HEK293 (cell line): ENCODE results near the gene G3BP2.

Source experiments
- CTCF ChIA-PET: fragments of 350-600 bp; formaldehyde crosslinking; extraction: SDS; loops from one replicate; lab custom pipeline; 2021; ENCODE audit warnings: antibody characterized with exemption; lab: Yijun Ruan, JAX
- POLR2A ChIA-PET: fragments of 300-600 bp; formaldehyde crosslinking; extraction: SDS; loops from one replicate; lab custom pipeline; 2020; ENCODE audit warnings: antibody characterized with exemption, inconsistent platforms; lab: Yijun Ruan, JAX
- H3K27ac ChIP-seq: fragments of 200-500 bp; sonication (Bioruptor generic); 2 replicates; pipeline ENCODE4 v1.5.1; 2014; ENCODE audit warnings: low read depth, low read length, control low read depth, inconsistent platforms; ENCODE audit errors: extremely low read depth
- H3K36me3 ChIP-seq, 2 experiments: fragments of 200-500 bp in 1 of 2; sonication (Bioruptor generic) in 1 of 2; 1 replicate in 1 of 2; 2 replicates in 1 of 2; pipeline ENCODE4 v1.5.1; 2014 to 2017; ENCODE audit warnings: inconsistent platforms in 2 of 2, low read length in 2 of 2; ENCODE audit not compliant: control insufficient read depth in 2 of 2, insufficient read depth in 1 of 2
- H3K4me1 ChIP-seq: fragments of 200-500 bp; sonication (Bioruptor generic); 2 replicates; pipeline ENCODE4 v1.5.1; 2014; ENCODE audit warnings: mild to moderate bottlenecking, low read length, inconsistent platforms; ENCODE audit not compliant: control insufficient read depth, insufficient read depth
- H3K4me3 ChIP-seq: 2 replicates; pipeline ENCODE4 v1.5.1; 2011; ENCODE audit warnings: low read depth, mild to moderate bottlenecking, control low read depth, low read length, moderate library complexity
- H3K9me3 ChIP-seq: fragments of 200-500 bp; sonication (Bioruptor generic); 2 replicates; pipeline ENCODE4 v1.5.1; 2014; ENCODE audit warnings: low read depth, low read length, inconsistent platforms; ENCODE audit not compliant: control insufficient read depth, insufficient read depth
- BCL6B ChIP-seq: fragments of 450-650 bp; formaldehyde crosslinking; IDR thresholded peaks from 2 replicates; pipeline ENCODE4 v1.5.1; 2017; ENCODE audit warnings: missing biosample characterization, missing genetic modification characterization
- EGR2 ChIP-seq: fragments of 450-650 bp; formaldehyde crosslinking; IDR thresholded peaks from 2 replicates; pipeline ENCODE4 v1.5.1; 2016; ENCODE audit warnings: low read depth, missing biosample characterization, missing genetic modification characterization
- GLIS1 ChIP-seq: fragments of 450-650 bp; formaldehyde crosslinking; IDR thresholded peaks from 2 replicates; pipeline ENCODE4 v1.5.1; 2016; ENCODE audit warnings: missing biosample characterization, missing genetic modification characterization
- KLF10 ChIP-seq: fragments of 450-650 bp; IDR thresholded peaks from 2 replicates; pipeline ENCODE4 v1.5.1; 2018; ENCODE audit warnings: missing biosample characterization, mild to moderate bottlenecking, missing genetic modification characterization
- KLF16 ChIP-seq: fragments of 450-650 bp; formaldehyde crosslinking; IDR thresholded peaks from 2 replicates; pipeline ENCODE4 v1.5.1; 2017; ENCODE audit warnings: missing biosample characterization, missing genetic modification characterization
- KLF8 ChIP-seq: fragments of 450-650 bp; formaldehyde crosslinking; IDR thresholded peaks from 2 replicates; pipeline ENCODE4 v1.5.1; 2016; ENCODE audit warnings: missing biosample characterization, missing genetic modification characterization
- OSR2 ChIP-seq: fragments of 450-650 bp; formaldehyde crosslinking; IDR thresholded peaks from 2 replicates; pipeline ENCODE4 v1.5.1; 2016; ENCODE audit warnings: missing biosample characterization, missing genetic modification characterization
- PATZ1 ChIP-seq: fragments of 450-650 bp; formaldehyde crosslinking; IDR thresholded peaks from 2 replicates; pipeline ENCODE4 v1.5.1; 2016; ENCODE audit warnings: missing biosample characterization, missing genetic modification characterization
- PBX3 ChIP-seq: sonication (generic); formaldehyde crosslinking; IDR thresholded peaks from 2 replicates; pipeline ENCODE4 v1.8.1; 2022; ENCODE audit warnings: mild to moderate bottlenecking, moderate library complexity, missing genetic modification reagents
- PRDM4 ChIP-seq: fragments of 450-650 bp; formaldehyde crosslinking; IDR thresholded peaks from 2 replicates; pipeline ENCODE4 v1.5.1; 2017; ENCODE audit warnings: missing biosample characterization, missing genetic modification characterization
- SP2 ChIP-seq: fragments of 450-650 bp; formaldehyde crosslinking; IDR thresholded peaks from 2 replicates; pipeline ENCODE4 v1.5.1; 2016; ENCODE audit warnings: missing biosample characterization, missing genetic modification characterization
- SP3 ChIP-seq: fragments of 450-650 bp; formaldehyde crosslinking; IDR thresholded peaks from 2 replicates; pipeline ENCODE4 v1.5.1; 2016; ENCODE audit warnings: missing biosample characterization, missing genetic modification characterization
- SP7 ChIP-seq: fragments of 450-650 bp; formaldehyde crosslinking; IDR thresholded peaks from 2 replicates; pipeline ENCODE4 v1.5.1; 2016; ENCODE audit warnings: missing biosample characterization, missing genetic modification characterization
- YY2 ChIP-seq: fragments of 450-650 bp; formaldehyde crosslinking; IDR thresholded peaks from 2 replicates; pipeline ENCODE4 v1.5.1; 2016; ENCODE audit warnings: missing biosample characterization, missing genetic modification characterization
- ZBTB21 ChIP-seq: fragments of 450-650 bp; formaldehyde crosslinking; IDR thresholded peaks from 2 replicates; pipeline ENCODE4 v1.5.1; 2017; ENCODE audit warnings: missing biosample characterization, missing genetic modification characterization
- ZBTB8A ChIP-seq: fragments of 450-650 bp; formaldehyde crosslinking; IDR thresholded peaks from 2 replicates; pipeline ENCODE4 v1.5.1; 2016; ENCODE audit warnings: missing biosample characterization, missing genetic modification characterization
- ZFP37 ChIP-seq: fragments of 450-650 bp; formaldehyde crosslinking; IDR thresholded peaks from 2 replicates; pipeline ENCODE4 v1.5.1; 2016; ENCODE audit warnings: missing biosample characterization, missing genetic modification characterization
- ZNF16 ChIP-seq: fragments of 450-650 bp; formaldehyde crosslinking; IDR thresholded peaks from 2 replicates; pipeline ENCODE4 v1.5.1; 2016; ENCODE audit warnings: low read depth, missing biosample characterization, missing genetic modification characterization
- ZNF175 ChIP-seq: fragments of 450-650 bp; formaldehyde crosslinking; IDR thresholded peaks from 2 replicates; pipeline ENCODE4 v1.5.1; 2016; ENCODE audit warnings: missing biosample characterization, missing genetic modification characterization
- ZNF2 ChIP-seq: fragments of 450-650 bp; formaldehyde crosslinking; IDR thresholded peaks from 2 replicates; pipeline ENCODE4 v1.5.1; 2016; ENCODE audit warnings: missing biosample characterization, missing genetic modification characterization
- ZNF335 ChIP-seq: fragments of 450-650 bp; formaldehyde crosslinking; conservative IDR thresholded peaks from 2 replicates; pipeline ENCODE4 v1.5.1; 2016; ENCODE audit warnings: missing biosample characterization, missing genetic modification characterization
- ZNF350 ChIP-seq: fragments of 450-650 bp; formaldehyde crosslinking; IDR thresholded peaks from 2 replicates; pipeline ENCODE4 v1.5.0; 2017; ENCODE audit warnings: missing biosample characterization, mild to moderate bottlenecking, missing genetic modification characterization
- ZNF398 ChIP-seq: fragments of 450-650 bp; formaldehyde crosslinking; IDR thresholded peaks from 2 replicates; pipeline ENCODE4 v1.5.1; 2017; ENCODE audit warnings: missing biosample characterization, missing genetic modification characterization
- ZNF501 ChIP-seq: fragments of 450-650 bp; formaldehyde crosslinking; IDR thresholded peaks from 2 replicates; pipeline ENCODE4 v1.5.1; 2016; ENCODE audit warnings: missing biosample characterization, missing genetic modification characterization
- ZNF561 ChIP-seq: fragments of 450-650 bp; IDR thresholded peaks from 2 replicates; pipeline ENCODE4 v1.5.1; 2018; ENCODE audit warnings: missing biosample characterization, missing genetic modification characterization, borderline replicate concordance
- ZNF610 ChIP-seq: fragments of 450-650 bp; formaldehyde crosslinking; IDR thresholded peaks from 2 replicates; pipeline ENCODE4 v1.5.1; 2016; ENCODE audit warnings: missing biosample characterization, missing genetic modification characterization, borderline replicate concordance
- ZNF629 ChIP-seq: fragments of 450-650 bp; formaldehyde crosslinking; IDR thresholded peaks from 2 replicates; pipeline ENCODE4 v1.5.1; 2017; ENCODE audit warnings: missing biosample characterization, missing genetic modification characterization
- ZSCAN30 ChIP-seq: fragments of 450-650 bp; IDR thresholded peaks from 2 replicates; pipeline ENCODE4 v1.5.1; 2018; ENCODE audit warnings: missing biosample characterization, mild to moderate bottlenecking, missing genetic modification characterization, moderate library complexity

Gene G3BP2

GRCh38 chr4:75673027-75673958 is at the start of gene G3BP2:
Gene G3BP2, minus strand, starts transcription at chr4:75673411. Its CDS starts 11,386 bp downstream, at chr4:75662025.
- peaks cover 10% of the 10 kb centered on the region for H3K4me1 ChIP-seq
- H3K9me3 ChIP-seq: no peaks in the 10 kb centered on the region
- ChIA-PET POLR2A (interaction anchor here (0.9 to 5.5 kb wide), 3 partner anchors 8 to 51 kb away, joined by 3 to 44 read pairs (median 7); partner anchors contain the start of genes CDKL2 and USO1), CTCF (interaction anchor here (0.7 to 1.5 kb wide), 2 partner anchors 10 to 51 kb away, joined by 3 to 9 read pairs; partner anchors contain the start of gene USO1)
- peak within 1 kb of the TSS; percentile 94 for H3K27ac ChIP-seq
- H3K36me3 ChIP-seq: no peaks in the 10 kb centered on the region
- H3K4me3 ChIP-seq: peak within 1 kb of the TSS; percentile 95
- TF ChIP-seq SP2 (tag by site-specific recombination) (peak; percentile 96), SP7 (tag by site-specific recombination) (peak; percentile 5; the same call in 1 of the 2 replicates), GLIS1 (tag by site-specific recombination) (peak; percentile 60), KLF10 (tag by site-specific recombination) (peak; percentile 73; the same call in 1 of the 2 replicates), ZNF398 (tag by site-specific recombination) (peak; percentile 15; the same call in 1 of the 2 replicates), KLF16 (tag by site-specific recombination) (peak; percentile 93; the same call in 1 of the 2 replicates), SP3 (tag by site-specific recombination) (peak; percentile 84), YY2 (tag by site-specific recombination) (0 out of 2 replicates have a peak, but pooled peaks have one; percentile 13), KLF8 (0 out of 2 replicates have a peak, but pooled peaks have one; percentile 26), ZBTB8A (tag by site-specific recombination) (peak; percentile 68), ZNF350 (tag by site-specific recombination) (no peak), PATZ1 (peak; percentile 47), OSR2 (tag by site-specific recombination) (0 out of 2 replicates have a peak, but pooled peaks have one; percentile 4), ZNF561 (tag by site-specific recombination) (0 out of 2 replicates have a peak, but pooled peaks have one; percentile 17), ZNF610 (tag by site-specific recombination) (0 out of 2 replicates have a peak, but pooled peaks have one; percentile 6), ZNF175 (tag by site-specific recombination) (no peak), ZNF629 (peak; percentile 99), PBX3 (peak; percentile 41; the same call in 1 of the 2 replicates), ZSCAN30 (tag by site-specific recombination) (peak; percentile 63; the same call in 1 of the 2 replicates), ZNF335 (tag by site-specific recombination) (peak; percentile 72), ZNF2 (0 out of 2 replicates have a peak, but pooled peaks have one; percentile 3), EGR2 (peak; percentile 36; the same call in 1 of the 2 replicates), ZNF501 (peak; percentile 41; the same call in 1 of the 2 replicates), PRDM4 (no peak; the same call in 1 of the 2 replicates), ZNF16 (tag by site-specific recombination) (no peak), ZFP37 (tag by site-specific recombination) (peak; percentile 21; the same call in 1 of the 2 replicates), ZBTB21 (peak; percentile 94), BCL6B (tag by site-specific recombination) (no peak)
